GM18951 (cell line): ENCODE data around the gene AGBL1.

Experiments used
- POLR2A ChIP-seq: IDR thresholded peaks from 4 replicates; pipeline ENCODE4 v1.6.1; 2011; ENCODE audit warnings: mild to moderate bottlenecking; ENCODE audit not compliant: insufficient read length, insufficient read depth; ENCODE audit errors: extremely low read depth
- in situ Hi-C: fragments of 300-500 bp; cut with MboI; formaldehyde crosslinking; loops from one replicate; pipeline ENCODE4 v1.12.0; 2022; ENCODE audit warnings: low sequenced_read_pairs, mixed read lengths, inconsistent platforms; ENCODE audit not compliant: unreplicated experiment

The AGBL1 gene

DNA sequence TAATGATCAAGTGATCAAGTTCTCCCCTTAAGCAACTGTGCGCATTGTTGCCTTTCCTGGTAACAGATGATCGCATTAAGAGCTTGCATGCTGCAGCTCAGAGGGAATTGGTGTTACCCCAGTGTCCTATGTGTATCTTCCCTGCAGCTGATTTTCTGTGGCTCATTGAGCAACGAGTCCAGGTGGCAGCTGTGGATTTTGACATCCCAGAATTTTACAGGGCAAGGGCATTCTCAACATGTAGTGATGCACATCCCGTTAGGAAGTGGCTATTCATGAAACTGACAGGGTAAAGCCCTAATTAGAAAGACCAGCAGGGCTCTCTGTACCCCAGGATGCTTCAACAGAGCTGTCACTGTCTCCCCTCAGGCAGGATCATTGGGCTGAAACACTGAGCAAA is 232.8 kb downstream of the AGBL1 start:
- no peak for TF ChIP-seq POLR2A
- in situ Hi-C loops: no loop called here

GRCh38 chr15:86316216-86316615 is 236.5 kb downstream of the AGBL1 start:
- in situ Hi-C loops: no loop called here

GRCh38 chr15:86316726-86317383 is 237.2 kb downstream of the AGBL1 start:
- in situ Hi-C loops: no loop called here
- no peak for TF ChIP-seq POLR2A

More at GRCh38 chr15:86316216-86316615, 236.5 kb downstream of the AGBL1 start:
- TF ChIP-seq POLR2A: no peak

DNA sequence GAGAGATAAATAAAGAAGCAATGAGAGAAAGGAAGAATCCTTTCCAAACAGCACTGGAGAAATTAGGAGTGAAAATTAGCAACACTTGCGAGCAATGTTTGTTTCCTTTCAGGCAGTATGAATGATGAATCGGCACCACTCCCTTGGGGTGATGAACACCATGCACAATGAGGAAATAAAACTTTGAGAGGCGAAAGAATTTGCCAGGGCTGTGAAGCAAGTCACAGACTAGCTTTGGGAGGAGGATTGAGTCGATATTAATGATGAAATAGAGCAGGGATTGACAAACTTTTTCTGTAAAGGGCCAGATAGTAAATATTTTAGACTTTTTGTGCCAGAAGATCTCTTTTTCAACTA is 237.7 kb downstream of the AGBL1 start:
- TF ChIP-seq POLR2A: no peak
- in situ Hi-C loops: no loop called here

DNA sequence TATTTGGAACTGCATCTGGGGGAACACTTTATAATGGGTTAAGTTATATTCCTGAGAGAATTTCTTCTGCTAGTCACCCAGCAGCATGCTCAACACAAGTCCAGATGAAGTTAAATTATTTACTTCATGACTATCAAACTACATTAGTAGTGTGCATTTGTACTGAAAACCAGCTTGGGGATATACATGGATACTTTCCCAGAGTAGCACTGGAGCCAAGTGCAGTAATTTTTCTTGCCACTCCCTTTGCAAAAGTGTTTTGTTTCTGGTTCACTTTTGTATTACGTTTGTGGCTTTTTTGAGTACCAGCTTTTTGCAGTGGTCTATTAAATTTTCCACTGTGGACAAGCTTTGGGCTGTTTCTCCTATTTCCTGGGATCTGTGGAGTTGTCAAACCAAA is 243.0 kb downstream of the AGBL1 start:
- in situ Hi-C loops: no loop called here
- TF ChIP-seq POLR2A: no peak

DNA sequence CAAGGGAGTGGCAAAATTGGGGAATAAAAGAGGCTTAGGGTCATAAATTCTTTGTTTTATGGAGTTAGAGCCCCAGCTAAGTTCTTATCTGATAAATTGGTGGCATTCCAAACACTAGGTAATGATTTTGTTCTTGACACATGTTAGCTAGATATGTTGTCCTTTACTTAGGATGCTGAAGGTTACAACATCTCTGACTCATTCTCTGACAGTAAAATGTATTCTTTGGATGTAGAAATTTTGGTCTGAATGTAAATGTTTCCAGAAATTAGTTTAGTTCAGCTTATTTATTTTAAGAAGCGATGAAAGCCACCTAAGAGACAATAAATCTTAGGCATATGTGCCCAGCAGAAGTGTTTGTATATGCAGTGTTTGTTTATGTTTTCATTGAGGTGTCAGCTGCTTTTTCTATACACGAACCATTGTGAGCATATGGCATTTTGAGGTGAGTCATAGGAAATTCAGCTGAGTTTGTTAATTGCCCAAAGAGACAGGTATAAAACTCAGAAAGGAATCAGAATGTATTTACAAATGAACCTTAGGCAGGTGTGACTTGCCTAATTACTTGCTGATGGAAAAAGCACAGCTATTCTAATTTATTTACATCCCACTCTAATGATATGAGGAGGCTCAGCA is 247.7 kb downstream of the AGBL1 start:
- in situ Hi-C loops: no loop called here
- TF ChIP-seq POLR2A: no peak

DNA sequence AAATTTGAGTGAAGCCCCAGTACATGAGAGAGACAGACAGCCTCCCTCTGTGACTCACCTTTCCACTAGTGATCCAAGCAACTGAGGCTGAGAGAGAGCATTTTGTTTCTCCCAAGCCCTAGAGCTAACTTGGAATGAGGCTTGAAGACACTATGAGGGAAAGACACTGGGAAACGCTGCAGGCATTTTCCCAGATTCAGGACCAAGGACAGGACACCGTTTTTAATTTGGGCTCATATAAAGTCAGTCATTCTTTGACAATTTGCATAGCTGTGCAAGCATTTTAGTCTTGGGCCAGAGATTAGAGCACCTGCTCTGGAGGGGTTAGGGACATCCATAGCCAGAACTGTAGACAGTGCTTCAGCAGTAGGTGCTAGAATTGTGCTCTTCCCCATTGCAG is 249.0 kb downstream of the AGBL1 start:
- in situ Hi-C loops: no loop called here
- no peak for TF ChIP-seq POLR2A

DNA sequence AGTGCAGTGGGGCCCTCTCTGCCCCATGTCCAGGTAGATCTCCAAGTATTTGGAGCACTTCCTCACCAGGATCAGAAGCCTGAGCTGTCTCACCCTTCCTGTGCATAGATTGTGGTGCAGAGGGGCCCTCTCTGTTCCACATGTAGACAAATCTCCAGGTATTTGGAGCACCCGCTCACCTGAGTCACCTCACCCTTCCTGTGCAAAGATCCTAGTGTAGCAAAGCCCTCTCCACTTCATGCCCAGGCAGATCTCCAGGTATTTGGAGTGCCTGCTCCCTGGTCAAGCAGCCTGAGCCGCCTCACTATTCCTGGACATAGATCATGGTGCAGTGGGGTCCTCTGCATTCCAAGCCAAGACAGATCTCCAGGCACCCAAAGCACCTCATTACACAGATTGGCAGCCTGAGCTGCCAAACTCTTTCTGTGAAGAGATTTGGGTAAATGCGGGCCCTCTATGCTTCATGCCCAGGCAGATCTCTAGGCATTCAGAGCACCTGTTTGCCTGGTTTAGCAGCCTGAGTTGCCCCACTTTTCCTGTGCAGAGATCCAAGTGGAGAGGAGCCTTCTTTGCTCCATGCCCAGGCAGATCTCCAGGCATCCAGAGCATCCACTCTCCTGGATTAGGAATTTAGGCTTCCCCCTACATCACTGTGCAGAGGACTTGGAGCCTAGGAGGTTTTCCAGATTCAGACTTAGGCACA is 249.8 kb downstream of the AGBL1 start:
- in situ Hi-C loops: no loop called here
- no peak for TF ChIP-seq POLR2A

DNA sequence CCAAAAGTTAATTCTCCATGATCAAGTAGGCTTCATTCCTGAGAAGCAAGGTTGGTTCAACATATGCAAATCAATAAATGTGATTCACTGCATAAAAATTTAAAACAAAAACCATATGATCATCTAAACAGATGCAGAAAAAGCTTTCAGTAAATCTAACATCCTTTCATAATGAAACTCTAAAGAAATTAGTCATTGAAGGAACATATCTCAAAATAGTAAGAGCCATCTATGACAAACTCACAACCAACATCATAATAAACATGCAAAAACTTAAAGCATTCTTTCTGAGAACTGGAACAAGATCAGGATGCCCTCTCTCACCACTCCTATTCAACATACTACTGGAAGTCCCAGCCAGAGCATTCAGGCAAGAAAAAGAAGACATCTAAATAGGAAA is 254.1 kb downstream of the AGBL1 start:
- no peak for TF ChIP-seq POLR2A
- in situ Hi-C loops: no loop called here

- in situ Hi-C loops: no loop called here
- no peak for TF ChIP-seq POLR2A
Observed at GRCh38 chr15:86336051-86336788, 256.5 kb downstream of the AGBL1 start.

- TF ChIP-seq POLR2A: no peak
- in situ Hi-C loops: no loop called here
Observed at GRCh38 chr15:86337071-86337470, 257.4 kb downstream of the AGBL1 start.

GRCh38 chr15:86347245-86347644 is 267.6 kb downstream of the AGBL1 start:
- in situ Hi-C loops: no loop called here
- no peak for TF ChIP-seq POLR2A

- in situ Hi-C loops: no loop called here
- no peak for TF ChIP-seq POLR2A
Observed at GRCh38 chr15:86349565-86349964, 269.9 kb downstream of the AGBL1 start.
